ENCODE results near the gene C1QTNF5. TPM values are rescaled to one million over a fixed set of nuclear protein-coding genes. Genes with fewer than 3 reads are reported as not detected.
A peak's percentile ranks its signal among the peaks of the same experiment; 100 is the strongest.

C1QTNF5 gene
- total RNA-seq, 1 donor from 2014 or later, result 1.3 TPM

DNA sequence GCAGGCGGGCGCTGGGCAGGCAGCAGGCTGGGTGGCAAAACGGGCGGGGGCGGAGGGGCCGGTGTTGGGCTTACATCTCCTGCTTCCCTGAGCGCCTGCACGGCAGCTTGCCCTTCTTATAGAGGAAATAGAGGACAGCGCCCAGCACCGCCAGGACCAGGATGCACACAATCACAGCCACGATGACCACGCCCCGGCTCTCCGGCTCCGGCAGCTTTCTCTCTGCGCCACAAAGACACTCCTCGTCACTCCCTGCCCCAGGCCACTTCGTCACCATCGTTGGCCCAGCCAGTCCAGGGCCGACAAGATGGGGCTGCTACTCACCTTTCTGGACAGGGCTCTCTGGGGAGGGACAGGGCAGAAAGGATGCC is 30.0 kb downstream of the C1QTNF5 start:
- no peak for TF ChIP-seq CTCF (IDR thresholded peaks at IDR 0.05; ENCODE audit: insufficient read depth, low read length, severe bottlenecking)
- Histone ChIP-seq H3K4me3 (ENCODE audit: low read depth, low read length) (no peak overlapping the region), H3K36me3 (ENCODE audit: control insufficient read depth, insufficient read depth, low read length) (peaks cover 32% of the 10 kb centered on the region), H3K27me3 (ENCODE audit: control insufficient read depth, insufficient read depth, low read length) (no peaks in the 10 kb centered on the region)
- FAIRE-seq, result no peak
- DNase-seq (ENCODE audit: low read depth), result no peak

DNA sequence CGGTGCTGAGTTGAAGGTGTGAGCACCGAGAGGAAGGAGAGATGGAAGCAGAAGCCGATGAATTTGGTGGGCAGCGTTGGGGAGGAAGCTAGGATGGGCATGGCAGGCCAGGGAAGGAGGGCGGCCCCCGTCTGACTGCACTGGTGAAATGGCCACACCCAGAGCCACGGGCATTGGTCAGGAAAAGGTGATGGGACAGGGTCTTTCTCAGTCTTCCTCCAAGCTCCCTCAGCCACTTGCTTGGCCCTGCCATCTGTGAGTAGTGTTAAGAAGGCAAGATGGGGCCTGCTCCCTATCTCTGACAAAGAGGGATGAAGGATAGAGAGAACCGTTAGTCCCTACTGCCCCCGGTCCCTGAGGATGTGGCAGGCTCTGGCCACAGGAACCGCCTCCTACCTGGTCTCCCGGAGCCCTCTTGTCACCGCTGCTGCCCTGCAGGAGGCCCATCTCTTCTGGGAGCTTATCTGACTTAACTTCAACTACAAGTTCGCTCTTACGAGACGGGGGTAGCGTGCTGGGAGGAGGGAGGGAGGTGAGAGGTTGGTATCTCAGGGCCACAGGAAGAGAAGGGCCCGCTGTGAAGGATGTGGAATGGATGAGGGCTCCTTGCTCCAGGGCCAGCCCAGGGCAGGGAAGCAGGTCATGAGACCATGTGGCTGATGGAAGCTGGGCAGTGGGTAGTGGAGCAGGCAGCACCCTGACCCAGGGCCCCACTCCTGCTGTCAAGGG is 30.6 kb downstream of the C1QTNF5 start:
- Histone ChIP-seq H3K27me3 (ENCODE audit: control insufficient read depth, insufficient read depth, low read length) (no peaks in the 10 kb centered on the region), H3K4me3 (ENCODE audit: low read depth, low read length) (no peak overlapping the region), H3K36me3 (ENCODE audit: control insufficient read depth, insufficient read depth, low read length) (peaks cover 32% of the 10 kb centered on the region)
- no peak for DNase-seq (ENCODE audit: low read depth)
- TF ChIP-seq CTCF (IDR thresholded peaks at IDR 0.05; ENCODE audit: insufficient read depth, low read length, severe bottlenecking), result no peak
- FAIRE-seq, result no peak

DNA sequence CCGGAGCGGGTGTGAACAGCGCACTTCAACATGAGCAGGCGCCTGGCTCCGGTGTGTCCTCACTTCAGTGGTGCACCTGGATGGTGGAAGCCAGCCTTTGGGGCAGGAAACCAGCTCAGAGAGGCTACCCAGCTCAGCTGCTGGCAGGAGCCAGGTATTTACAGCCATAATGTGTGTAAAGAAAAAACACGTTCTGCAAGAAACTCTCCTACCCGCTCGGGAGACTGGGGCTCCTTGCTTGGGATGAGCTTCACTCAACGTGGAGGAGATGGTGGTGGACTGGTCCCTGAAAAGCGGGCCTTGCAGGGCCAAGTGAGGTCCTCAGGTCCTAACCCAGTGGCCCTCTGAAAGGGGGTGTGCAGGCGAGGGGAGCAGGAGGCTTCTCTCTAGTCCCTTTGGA is 31.3 kb downstream of the C1QTNF5 start:
- TF ChIP-seq CTCF (IDR thresholded peaks at IDR 0.05; ENCODE audit: insufficient read depth, low read length, severe bottlenecking), result no peak
- DNase-seq (ENCODE audit: low read depth) (no peak), FAIRE-seq (no peak)
- no peak overlapping the region for H3K4me3 ChIP-seq (ENCODE audit: low read depth, low read length)
- no peaks in the 10 kb centered on the region for H3K27me3 ChIP-seq (ENCODE audit: control insufficient read depth, insufficient read depth, low read length)
- peaks cover 30% of the 10 kb centered on the region for H3K36me3 ChIP-seq (ENCODE audit: control insufficient read depth, insufficient read depth, low read length)

- Histone ChIP-seq H3K27me3 (ENCODE audit: control insufficient read depth, insufficient read depth, low read length) (no peaks in the 10 kb centered on the region), H3K4me3 (ENCODE audit: low read depth, low read length) (no peak overlapping the region), H3K36me3 (ENCODE audit: control insufficient read depth, insufficient read depth, low read length) (peaks cover 30% of the 10 kb centered on the region)
- no peak for DNase-seq (ENCODE audit: low read depth)
- TF ChIP-seq CTCF (IDR thresholded peaks at IDR 0.05; ENCODE audit: insufficient read depth, low read length, severe bottlenecking), result no peak
- no peak for FAIRE-seq
Measured at GRCh38 chr11:119307974-119308373, 32.7 kb downstream of the C1QTNF5 start.

DNA sequence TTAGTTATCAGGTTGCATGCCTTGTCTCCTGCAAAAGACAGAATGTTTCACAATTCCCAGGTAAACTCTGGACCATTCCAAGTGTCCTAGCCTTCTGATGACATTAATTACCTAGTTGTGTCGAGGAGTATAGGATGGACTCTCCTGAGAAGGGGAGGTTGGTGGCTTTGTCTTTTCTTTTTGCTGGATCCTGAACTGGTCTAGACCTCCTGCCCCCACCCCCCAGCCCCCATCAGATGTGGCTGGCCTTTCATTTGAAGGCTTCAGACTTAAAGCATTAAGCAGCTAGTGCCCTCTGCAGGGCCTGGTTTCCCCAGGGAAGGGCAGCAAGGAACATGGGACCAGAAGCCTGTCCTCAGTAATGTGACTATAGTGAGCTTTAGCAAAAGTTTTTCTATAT is 33.5 kb downstream of the C1QTNF5 start:
- no peak overlapping the region for H3K4me3 ChIP-seq (ENCODE audit: low read depth, low read length)
- FAIRE-seq, result no peak
- H3K36me3 ChIP-seq (ENCODE audit: control insufficient read depth, insufficient read depth, low read length), result peaks cover 26% of the 10 kb centered on the region
- DNase-seq (ENCODE audit: low read depth), result no peak
- H3K27me3 ChIP-seq (ENCODE audit: control insufficient read depth, insufficient read depth, low read length), result no peaks in the 10 kb centered on the region
- TF ChIP-seq CTCF (IDR thresholded peaks at IDR 0.05; ENCODE audit: insufficient read depth, low read length, severe bottlenecking), result no peak

- TF ChIP-seq CTCF (IDR thresholded peaks at IDR 0.05; ENCODE audit: insufficient read depth, low read length, severe bottlenecking), result no peak
- Histone ChIP-seq H3K27me3 (ENCODE audit: control insufficient read depth, insufficient read depth, low read length) (no peaks in the 10 kb centered on the region), H3K4me3 (ENCODE audit: low read depth, low read length) (no peak overlapping the region), H3K36me3 (ENCODE audit: control insufficient read depth, insufficient read depth, low read length) (peaks cover 19% of the 10 kb centered on the region)
- FAIRE-seq, result peak; percentile 47
- DNase-seq (ENCODE audit: low read depth), result no peak
Measured at GRCh38 chr11:119306373-119306890, 34.3 kb downstream of the C1QTNF5 start.

Measured in bronchial epithelial cell (primary cell).